IPS DF 4.7 (cell line): ENCODE measurements around the gene DYNC1H1.
"Not testable (repeated sequence)": the region's sequence is repeated elsewhere in the genome, so short reads cannot be mapped to it uniquely, and the experiment has no call there.

Source experiments
- DNase-seq: peaks from one replicate; pipeline ENCODE4 v3.0.0-alpha.2; 2013; ENCODE audit warnings: low spot score; ENCODE audit errors: extremely low read depth

The DYNC1H1 gene

DNA sequence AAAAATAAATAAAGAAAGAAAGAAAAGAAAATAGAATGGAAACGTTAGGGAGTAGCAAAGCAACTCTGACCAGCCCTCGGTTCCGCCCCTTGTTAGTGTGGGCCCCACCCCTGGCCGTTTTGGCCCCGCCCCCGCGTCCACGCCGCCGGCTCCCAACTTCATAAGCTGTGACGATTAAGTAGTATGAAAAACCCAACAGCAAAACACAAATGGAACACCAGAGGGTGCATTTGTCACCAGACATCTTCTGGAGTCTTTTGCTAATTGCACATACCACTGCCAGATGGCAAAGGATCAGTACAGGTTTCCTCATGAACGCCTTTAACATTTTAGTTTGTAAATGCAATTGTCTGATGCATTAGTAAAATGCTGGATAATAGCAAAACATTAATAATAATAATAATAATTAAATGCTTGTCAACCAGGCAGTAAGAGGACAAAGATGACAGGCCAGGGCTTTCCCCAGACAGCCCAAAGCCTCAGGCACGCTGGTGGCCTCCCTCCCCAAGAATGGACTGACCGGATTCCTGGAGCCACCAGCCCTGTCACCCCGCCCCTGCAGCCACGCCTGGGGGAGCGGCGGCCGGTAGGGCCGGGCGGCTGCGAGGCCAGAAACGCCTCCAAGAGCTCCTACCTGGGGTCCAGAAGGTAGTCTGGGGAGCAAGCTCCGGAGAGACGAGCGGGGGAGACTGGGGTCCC, 98.9 kb downstream of the DYNC1H1 start:
- no peak for DNase-seq

DNA sequence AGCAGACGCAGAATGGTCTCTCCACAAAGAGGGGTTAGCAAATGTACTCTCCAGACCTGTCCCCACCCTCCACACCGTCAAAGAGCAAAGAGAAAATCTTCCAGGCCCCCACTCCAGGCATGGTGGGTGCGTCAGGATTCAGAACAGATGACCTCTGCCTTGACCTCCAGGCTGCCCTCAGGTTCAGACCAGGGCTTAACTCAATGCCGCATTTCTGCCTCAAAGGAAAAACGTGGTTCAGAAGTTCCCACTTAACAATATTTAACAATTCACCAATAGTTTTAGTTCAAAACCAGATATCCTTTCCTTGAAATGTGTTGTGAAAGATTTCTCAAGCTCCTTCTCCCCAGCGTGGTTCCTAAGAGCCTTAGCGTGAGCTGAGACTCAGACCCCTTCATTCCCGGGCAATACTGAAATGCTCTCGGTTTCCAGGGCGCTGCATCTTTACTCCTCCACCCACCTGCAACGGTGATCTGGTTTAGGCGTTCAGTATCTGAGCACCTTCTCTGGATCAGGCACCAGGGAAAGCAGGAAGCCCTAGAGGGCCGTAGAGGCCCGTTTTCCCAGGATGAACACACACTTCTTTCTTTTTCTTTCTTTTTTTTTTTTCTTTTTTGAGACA, 99.5 kb downstream of the DYNC1H1 start:
- no peak for DNase-seq

DNA sequence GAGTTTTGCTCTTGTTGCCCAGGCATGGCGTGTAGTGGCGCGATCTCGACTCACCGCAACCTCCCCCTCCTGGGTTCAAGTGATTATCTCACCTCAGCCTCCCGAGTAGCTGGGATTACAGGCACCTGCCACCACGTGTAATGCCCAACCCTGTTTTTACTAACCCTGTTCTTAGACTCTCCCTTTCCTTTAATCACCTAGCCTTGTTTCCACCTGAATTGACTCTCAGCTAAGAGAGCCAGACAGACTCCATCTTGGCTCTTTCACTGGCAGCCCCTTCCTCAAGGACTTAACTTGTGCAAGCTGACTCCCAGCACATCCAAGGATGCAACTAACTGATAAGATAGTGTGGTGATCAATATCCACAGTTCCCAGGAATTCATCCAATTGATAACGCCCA, 100.2 kb downstream of the DYNC1H1 start:
- not testable (repeated sequence) for DNase-seq

- DNase-seq: no peak
These were observed 101.7 kb downstream of the DYNC1H1 start for GRCh38 chr14:102066041-102066451.

GRCh38 chr14:102071283-102071998, 107.1 kb downstream of the DYNC1H1 start:
- DNase-seq: no peak

- DNase-seq: no peak
These were observed 110.1 kb downstream of the DYNC1H1 start for GRCh38 chr14:102074415-102074964.

DNA sequence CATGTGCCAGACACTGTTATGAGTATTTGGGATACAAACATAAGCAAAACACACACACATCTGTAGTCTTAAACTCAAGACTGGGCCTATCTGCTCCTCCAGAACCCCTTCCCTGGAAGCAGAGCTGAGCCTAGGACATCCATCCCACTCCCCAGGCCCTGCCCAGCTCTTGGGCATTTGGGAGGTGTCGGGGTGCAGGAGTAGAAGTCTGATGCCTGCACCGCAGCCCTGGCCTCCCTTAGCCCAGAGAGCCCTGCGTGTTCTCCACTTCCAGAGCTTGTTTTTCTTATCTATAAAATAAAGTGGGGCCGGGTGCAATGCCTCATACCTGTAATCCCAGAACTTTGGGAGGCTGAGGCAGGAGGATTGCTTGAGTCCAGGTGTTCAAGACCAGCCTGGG, 110.8 kb downstream of the DYNC1H1 start:
- no peak for DNase-seq

DNA sequence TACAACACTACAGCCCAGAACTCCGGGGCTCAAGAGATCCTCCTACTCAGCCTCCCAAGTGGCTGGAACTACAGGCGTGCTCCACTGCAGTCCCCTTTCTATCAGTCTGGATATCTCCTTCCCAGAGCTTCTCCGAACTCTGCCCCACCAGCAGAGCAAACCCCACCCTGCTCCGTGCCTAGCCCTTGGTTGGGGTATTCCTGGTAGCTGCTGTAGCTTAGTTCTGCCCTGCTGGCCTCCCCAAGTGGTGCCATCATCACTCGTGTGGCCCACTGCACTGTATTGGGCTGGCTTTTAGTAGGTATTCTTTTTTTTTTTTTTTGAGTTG, 113.0 kb downstream of the DYNC1H1 start:
- no peak for DNase-seq

DNA sequence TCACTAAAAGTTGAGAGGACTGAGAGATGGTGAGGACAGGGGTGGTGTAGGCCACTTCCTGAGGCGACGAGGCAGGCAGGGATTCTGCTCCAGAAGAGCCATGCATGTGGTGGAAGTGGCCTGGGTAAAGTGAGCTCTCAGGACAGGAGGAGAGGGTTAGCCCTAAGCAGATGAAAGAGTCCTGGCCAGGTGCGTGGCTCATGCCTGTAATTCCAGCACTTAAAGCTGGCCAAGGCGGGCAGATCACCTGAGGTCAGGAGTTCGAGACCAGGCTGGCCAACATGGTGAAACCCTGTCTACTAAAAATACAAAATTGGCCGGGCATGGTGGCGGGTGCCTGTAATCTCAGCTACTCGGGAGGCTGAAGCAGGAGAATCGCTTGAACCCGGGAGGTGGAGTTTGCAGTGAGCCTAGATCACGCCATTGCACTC, 114.0 kb downstream of the DYNC1H1 start:
- not testable (repeated sequence) for DNase-seq

- DNase-seq: no peak
These were observed 114.7 kb downstream of the DYNC1H1 start for GRCh38 chr14:102078831-102079699.

GRCh38 chr14:102079700-102079979, 115.3 kb downstream of the DYNC1H1 start:
- DNase-seq: no peak

- no peak for DNase-seq
These were observed 116.1 kb downstream of the DYNC1H1 start for GRCh38 chr14:102080183-102081080.

GRCh38 chr14:102081231-102082080, 117.1 kb downstream of the DYNC1H1 start:
- no peak for DNase-seq

DNA sequence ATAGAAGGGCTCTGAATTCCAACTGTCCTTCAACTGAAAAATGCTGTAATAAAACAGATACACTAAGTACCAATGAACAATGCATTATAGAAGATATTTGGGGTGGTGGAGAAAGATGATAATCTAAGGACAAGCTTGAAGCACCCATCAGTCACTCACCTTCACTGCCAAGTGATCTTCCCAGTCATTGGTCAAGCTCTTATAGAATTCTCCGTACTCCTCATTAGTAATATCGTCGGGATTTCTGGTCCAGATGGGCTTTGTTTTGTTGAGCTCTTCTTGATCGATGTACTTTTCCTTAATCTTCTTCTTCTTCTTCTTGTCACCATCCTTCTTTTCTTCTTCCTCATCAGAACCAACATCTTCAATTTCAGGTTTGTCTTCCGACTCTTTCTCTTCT, 120.1 kb downstream of the DYNC1H1 start:
- not testable (repeated sequence) for DNase-seq

GRCh38 chr14:102084931-102085330, 120.6 kb downstream of the DYNC1H1 start:
- no peak for DNase-seq

GRCh38 chr14:102085488-102085887, 121.1 kb downstream of the DYNC1H1 start:
- DNase-seq: no peak

GRCh38 chr14:102085948-102086708, 121.8 kb downstream of the DYNC1H1 start:
- no peak for DNase-seq

DNA sequence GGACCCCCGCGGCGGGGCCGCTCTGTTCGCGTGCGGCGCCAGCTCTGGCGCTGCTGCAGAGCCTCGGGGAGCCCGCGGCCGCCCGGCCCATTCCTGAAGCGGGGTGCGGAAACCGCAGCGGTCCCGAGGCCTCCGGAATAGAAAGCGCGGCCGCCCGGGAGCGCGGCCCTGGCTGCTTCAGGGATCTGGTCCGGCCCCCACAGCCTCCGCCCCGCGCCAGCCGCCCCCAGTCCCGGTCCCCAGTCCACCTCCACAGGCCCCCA, 122.3 kb downstream of the DYNC1H1 start:
- no peak for DNase-seq
